GM21423 (cell line): ENCODE results near the gene UGT1A7.

Experiments
- ATAC-seq: cut with Tn5 transposase; IDR thresholded peaks from one replicate; pipeline ENCODE4 v1.9.1; 2021; ENCODE audit warnings: mild to moderate bottlenecking, moderate library complexity; ENCODE audit not compliant: unreplicated experiment

Gene UGT1A7

GRCh38 chr2:233758141-233758540, 76.4 kb downstream of the UGT1A7 start:
- no peak for ATAC-seq

GRCh38 chr2:233758849-233759248, 77.1 kb downstream of the UGT1A7 start:
- ATAC-seq: no peak

- no peak for ATAC-seq
Observed at GRCh38 chr2:233760043-233760442, 78.3 kb downstream of the UGT1A7 start, which contains the start of gene UGT1A1. Gene UGT1A1 (plus strand): TSS chr2:233760270. CDS start chr2:233760288, 18 bp downstream.

- ATAC-seq: no peak
Observed at GRCh38 chr2:233761040-233761769, 79.5 kb downstream of the UGT1A7 start.

GRCh38 chr2:233764264-233764663, 82.6 kb downstream of the UGT1A7 start:
- no peak for ATAC-seq

- no peak for ATAC-seq
Observed at GRCh38 chr2:233764761-233765160, 83.1 kb downstream of the UGT1A7 start.

- no peak for ATAC-seq
Observed at GRCh38 chr2:233766416-233766815, 84.7 kb downstream of the UGT1A7 start.

GRCh38 chr2:233768076-233768475, 86.4 kb downstream of the UGT1A7 start:
- ATAC-seq: no peak

GRCh38 chr2:233769260-233769659, 87.6 kb downstream of the UGT1A7 start:
- no peak for ATAC-seq

GRCh38 chr2:233772153-233772552, 90.5 kb downstream of the UGT1A7 start:
- ATAC-seq: no peak

- no peak for ATAC-seq
Observed at GRCh38 chr2:233772583-233772982, 90.9 kb downstream of the UGT1A7 start.

- no peak for ATAC-seq
Observed at GRCh38 chr2:233773854-233774253, 92.2 kb downstream of the UGT1A7 start.

GRCh38 chr2:233775414-233775813, 93.7 kb downstream of the UGT1A7 start:
- no peak for ATAC-seq

GRCh38 chr2:233778030-233778429, 96.3 kb downstream of the UGT1A7 start, which contains the start of gene MROH2A:
Gene MROH2A (plus strand): TSS chr2:233778330. CDS start chr2:233779359, 1,029 bp downstream.
- ATAC-seq: no peak

GRCh38 chr2:233779722-233780121, 98.0 kb downstream of the UGT1A7 start:
- no peak for ATAC-seq

GRCh38 chr2:233780771-233781170, 99.1 kb downstream of the UGT1A7 start:
- no peak for ATAC-seq

- no peak for ATAC-seq
Observed at GRCh38 chr2:233789554-233789953, 107.9 kb downstream of the UGT1A7 start.

GRCh38 chr2:233791151-233791882, 109.6 kb downstream of the UGT1A7 start:
- no peak for ATAC-seq

GRCh38 chr2:233791883-233792329, 110.2 kb downstream of the UGT1A7 start:
- ATAC-seq: no peak

- ATAC-seq: no peak
Observed at GRCh38 chr2:233792720-233793119, 111.0 kb downstream of the UGT1A7 start.

- no peak for ATAC-seq
Observed at GRCh38 chr2:233793465-233794127, 111.9 kb downstream of the UGT1A7 start.
